ENCODE results near the gene SPDYC. TPM values are rescaled to one million over a fixed set of nuclear protein-coding genes. Genes with fewer than 3 reads are reported as not detected.

SPDYC gene
- total and polyA plus RNA-seq, 9 of the 15 experiments (the other 6 are each of a cell fraction or from before 2014, with no cell fraction given) = 4.4 to 18.8 (median 9.2) TPM

GRCh38 chr11:65210361-65210731 is 40.3 kb downstream of the SPDYC start:
- no peak overlapping the region for H2AFZ ChIP-seq (ENCODE audit: low read depth, low read length)
- H3K79me2 ChIP-seq (ENCODE audit: control insufficient read depth, insufficient read depth, low read length) = no peaks in the 10 kb centered on the region
- POLR2A ChIA-PET = interaction anchor here (0.6 to 1.3 kb wide), 7 partner anchors 9 to 291 kb away, joined by 3 to 4 read pairs (median 3); no protein-coding TSS in a partner anchor
- DNase-seq (ENCODE audit: extremely low read depth in 1 of 4, low spot score in 3 of 4) (no peak), ATAC-seq (no peak), FAIRE-seq (no peak)
- H3K4me3 ChIP-seq = no peak overlapping the region
- H3K36me3 ChIP-seq (ENCODE audit: control insufficient read depth, insufficient read depth, low read length) = peaks cover 63% of the 10 kb centered on the region; the same call in 2 of the 3 replicates
- H3K9me1 ChIP-seq (ENCODE audit: control insufficient read depth, insufficient read depth, low read length) = peaks cover under 1% of the 10 kb centered on the region
- CTCF ChIA-PET (ENCODE audit: low intra/inter-chr PET ratio) = no interaction called here
- no peaks in the 10 kb centered on the region for H4K20me1 ChIP-seq (replicated peaks; ENCODE audit: control insufficient read depth, insufficient read depth, low read length)
- intact Hi-C loops (cut with micrococcal nuclease) (no loop called here), in situ Hi-C loops (cut with MboI) (no loop called here)
- peaks cover 13 to 46% of the 10 kb centered on the region in 2 experiments; a peak in 4 of 5 replicates for H3K4me1 ChIP-seq (replicated peaks in 1 of 2; ENCODE audit: control insufficient read depth in 2 of 2, insufficient read depth in 2 of 2, low read length in 2 of 2)
- H3K27ac ChIP-seq (ENCODE audit: extremely low read depth, low read depth, low read length) = no peak overlapping the region
- no TSS peak for BruUV-seq (replicated peaks)
- no peaks in the 10 kb centered on the region for H3K27me3 ChIP-seq (ENCODE audit: control insufficient read depth in 2 of 2, insufficient read depth in 2 of 2, low read length in 2 of 2)
- TF ChIP-seq SMAD4 (CRISPR knock-in tag; conservative IDR thresholded peaks at IDR 0.05) = no peak
- TF ChIP-seq POLR2G (IDR thresholded peaks at IDR 0.05; ENCODE audit: low read depth, low read length) = peak; percentile 7; the same call in 1 of the 2 replicates
- TF ChIP-seq ZBTB33 (CRISPR knock-in tag; IDR thresholded peaks at IDR 0.05) = 0 out of 2 replicates have a peak, but pooled peaks have one; percentile 35
- peak; percentile 84 for TF ChIP-seq NFIC (IDR thresholded peaks at IDR 0.05)
- H3K4me2 ChIP-seq (ENCODE audit: insufficient read depth, low read length) = no peak overlapping the region
- WGBS (ENCODE audit: insufficient coverage, low coverage, missing lambda C conversion rate) = 90% methylated on average over 14 of the region's 14 CpGs
- peak overlapping the region in 1 of 2 experiments; percentile 1; a peak in 1 of 4 replicates for H3K9ac ChIP-seq (ENCODE audit: insufficient read depth in 1 of 2, low read depth in 2 of 2, low read length in 2 of 2)
- H3K9me3 ChIP-seq (replicated peaks; ENCODE audit: control insufficient read depth, insufficient read depth, low read depth, low read length) = no peaks in the 10 kb centered on the region
